IMR-90 (cell line): Measurements from ENCODE around the gene TSHZ1. TPM values are rescaled to one million over a fixed set of nuclear protein-coding genes. Genes with fewer than 3 reads are reported as not detected.

Experiments used
- ATAC-seq: fragments of 200-7000 bp; cut with Tn5 transposase; 2 replicates; pipeline ENCODE4 v1.9.1; 2020; ENCODE audit warnings: low read depth, mild to moderate bottlenecking, moderate library complexity
- BruUV-seq: library from RNA; stranded (reverse); fragments of 400-500 nt; replicated peaks from 2 replicates; lab custom pipeline; 2021; lab: Mats Ljungman, UMichigan
- CTCF ChIA-PET: fragments of 300-600 bp; formaldehyde crosslinking; extraction: SDS; loops from one replicate; lab custom pipeline; 2021; ENCODE audit warnings: antibody characterized with exemption; lab: Yijun Ruan, JAX
- POLR2A ChIA-PET: fragments of 300-600 bp; sonication (Branson Sonifier 250); formaldehyde crosslinking; loops from one replicate; lab custom pipeline; 2022; ENCODE audit warnings: antibody characterized with exemption; ENCODE audit not compliant: unreplicated experiment; lab: Charles Lee
- DNase-seq: peaks from one replicate; pipeline ENCODE4 v3.0.0; 2013
- H2AFZ ChIP-seq: replicated peaks from 2 replicates; pipeline ENCODE3; 2013; ENCODE audit warnings: low read length, mild to moderate bottlenecking; ENCODE audit not compliant: poor library complexity
- H2AK5ac ChIP-seq: 2 replicates; pipeline ENCODE4 v1.6.1; 2013; ENCODE audit warnings: low read depth, low read length, inconsistent platforms
- H2AK9ac ChIP-seq: replicated peaks from 2 replicates; pipeline ENCODE3; 2013; ENCODE audit warnings: mild to moderate bottlenecking, low read depth, low read length, moderate library complexity; ENCODE audit not compliant: poor library complexity
- H2BK120ac ChIP-seq: 2 replicates; pipeline ENCODE4 v1.6.1; 2013; ENCODE audit warnings: low read depth, low read length, inconsistent platforms
- H2BK15ac ChIP-seq: 3 replicates; pipeline ENCODE4 v1.6.1; 2013; ENCODE audit warnings: low read depth, low read length, inconsistent platforms
- H2BK20ac ChIP-seq: 2 replicates; pipeline ENCODE4 v1.6.1; 2013; ENCODE audit warnings: low read depth, mild to moderate bottlenecking, inconsistent platforms, low read length, moderate library complexity
- H2BK5ac ChIP-seq: 2 replicates; pipeline ENCODE4 v1.6.1; 2013; ENCODE audit warnings: mild to moderate bottlenecking, low read depth, low read length, inconsistent platforms; ENCODE audit not compliant: poor library complexity, severe bottlenecking
- H3K14ac ChIP-seq: replicated peaks from 2 replicates; pipeline ENCODE4 v1.6.1; 2013; ENCODE audit warnings: low read depth, low read length, inconsistent platforms
- H3K18ac ChIP-seq: 2 replicates; pipeline ENCODE4 v1.6.1; 2013; ENCODE audit warnings: low read depth, low read length, control low read depth
- H3K23ac ChIP-seq: 2 replicates; pipeline ENCODE4 v1.6.1; 2013; ENCODE audit warnings: low read depth, low read length, inconsistent platforms
- H3K27ac ChIP-seq: 2 replicates; pipeline ENCODE4 v1.5.1; 2013; ENCODE audit warnings: mild to moderate bottlenecking, control low read depth, low read length; ENCODE audit not compliant: insufficient read depth
- H3K27me3 ChIP-seq: 2 replicates; pipeline ENCODE4 v1.6.1; 2013; ENCODE audit warnings: low read length; ENCODE audit not compliant: control insufficient read depth, insufficient read depth
- H3K36me3 ChIP-seq: 2 replicates; pipeline ENCODE4 v1.6.1; 2013; ENCODE audit warnings: low read length, mixed read lengths; ENCODE audit not compliant: control insufficient read depth, insufficient read depth
- H3K4ac ChIP-seq: 2 replicates; pipeline ENCODE4 v1.6.1; 2013; ENCODE audit warnings: low read depth, low read length, inconsistent platforms
- H3K4me1 ChIP-seq: 2 replicates; pipeline ENCODE4 v1.6.1; 2013; ENCODE audit warnings: low read length, mixed read lengths; ENCODE audit not compliant: control insufficient read depth, insufficient read depth
- H3K4me2 ChIP-seq: 2 replicates; pipeline ENCODE4 v1.6.1; 2013; ENCODE audit warnings: low read depth, mild to moderate bottlenecking, control low read depth, low read length, moderate library complexity
- H3K4me3 ChIP-seq: 2 replicates; pipeline ENCODE4 v1.5.1; 2013; ENCODE audit warnings: low read depth, mild to moderate bottlenecking, control low read depth, low read length, moderate library complexity; ENCODE audit not compliant: insufficient read depth
- H3K56ac ChIP-seq: 2 replicates; pipeline ENCODE4 v1.6.1; 2013; ENCODE audit warnings: low read length, inconsistent platforms; ENCODE audit not compliant: insufficient read depth; ENCODE audit errors: extremely low read depth
- H3K79me1 ChIP-seq, 2 experiments: 2 replicates each; pipeline ENCODE4 v1.6.1; 2013; ENCODE audit warnings: low read length in 2 of 2, inconsistent platforms in 1 of 2, low read depth in 1 of 2
- H3K9ac ChIP-seq: 2 replicates; pipeline ENCODE4 v1.6.1; 2013; ENCODE audit warnings: low read depth, low read length, control low read depth
- H3K9me1 ChIP-seq: 2 replicates; pipeline ENCODE4 v1.6.1; 2013; ENCODE audit warnings: low read length, inconsistent platforms; ENCODE audit not compliant: insufficient read depth
- H3K9me3 ChIP-seq: 2 replicates; pipeline ENCODE4 v1.6.1; 2013; ENCODE audit warnings: low read length; ENCODE audit not compliant: control insufficient read depth, insufficient read depth
- H4K20me1 ChIP-seq: 2 replicates; pipeline ENCODE4 v1.6.1; 2013; ENCODE audit warnings: low read length, inconsistent platforms; ENCODE audit not compliant: insufficient read depth
- H4K5ac ChIP-seq: 2 replicates; pipeline ENCODE4 v1.6.1; 2013; ENCODE audit warnings: mild to moderate bottlenecking, low read depth, low read length, control low read depth
- H4K8ac ChIP-seq, 2 experiments: 2 replicates each; pipeline ENCODE4 v1.6.1; 2013; ENCODE audit warnings: low read depth in 2 of 2, low read length in 2 of 2, control low read depth in 1 of 2, inconsistent platforms in 1 of 2
- H4K91ac ChIP-seq: 2 replicates; pipeline ENCODE4 v1.6.1; 2013; ENCODE audit warnings: low read depth, low read length, inconsistent platforms; ENCODE audit not compliant: insufficient read depth
- MAZ ChIP-seq: IDR thresholded peaks from 2 replicates; pipeline ENCODE4 v1.6.1; 2012; ENCODE audit warnings: low read depth, mild to moderate bottlenecking, low read length, improper control_type of control experiment, moderate library complexity, borderline replicate concordance
- RAD21 ChIP-seq: IDR thresholded peaks from 2 replicates; pipeline ENCODE4 v1.6.1; 2012; ENCODE audit warnings: low read length, improper control_type of control experiment
- WGBS, 2 experiments: methylation state at CpG; one replicate each; pipeline versions ENCODE4 v1.1.5 to v1.1.7; 2013; ENCODE audit warnings: missing lambda C conversion rate in 2 of 2; ENCODE audit not compliant: insufficient read length in 1 of 2; ENCODE audit errors: extremely low coverage in 2 of 2; 5-methylcytosine and 5-hydroxymethylcytosine counted together
- dilution Hi-C: fragments of 300-500 bp; cut with HindIII; formaldehyde crosslinking; loops from one replicate; pipeline ENCODE4 v1.14.3; 2018; ENCODE audit warnings: low sequenced_read_pairs; ENCODE audit not compliant: unreplicated experiment
- in situ Hi-C: fragments of 300-500 bp; cut with MboI; formaldehyde crosslinking; loops from 3 replicates; pipeline ENCODE4 v1.14.3; 2019; ENCODE audit warnings: low sequenced_read_pairs, inconsistent platforms, mixed read lengths
- intact Hi-C: fragments of 100-400 bp; cut with micrococcal nuclease; formaldehyde crosslinking; loops from 2 replicates; pipeline ENCODE4 v1.10.0; 2022
- polyA plus RNA-seq, 3 experiments: library from polyadenylated mRNA; depleted of rRNA; stranded (reverse); fragments of >200 nt; gene quantifications; 2 replicates each; pipeline ENCODE4 v1.2.3, GENCODE V29; 2012; ENCODE audit warnings: low replicate concordance in 1 of 3
- total RNA-seq: library from RNA; depleted of rRNA; stranded (reverse); fragments of >200 nt; gene quantifications from 2 replicates; pipeline ENCODE4 v1.2.3, GENCODE V29; 2012
- TF ChIP-seq, protein P1 (sequence below): conservative IDR thresholded peaks from 2 replicates; pipeline ENCODE4 v1.5.1; 2012; ENCODE audit warnings: mild to moderate bottlenecking, low read depth, low read length, improper control_type of control experiment
- TF ChIP-seq, protein P2 (sequence below): fragments of 150-350 bp; IDR thresholded peaks from 2 replicates; pipeline ENCODE4 v1.6.1; 2017; ENCODE audit warnings: mild to moderate bottlenecking, antibody characterized with exemption, low read length, low read depth

Gene TSHZ1
- total and polyA plus RNA-seq, 2 of the 4 experiments (the other 2 are of a cell fraction): 7.1 to 10.0 TPM

DNA sequence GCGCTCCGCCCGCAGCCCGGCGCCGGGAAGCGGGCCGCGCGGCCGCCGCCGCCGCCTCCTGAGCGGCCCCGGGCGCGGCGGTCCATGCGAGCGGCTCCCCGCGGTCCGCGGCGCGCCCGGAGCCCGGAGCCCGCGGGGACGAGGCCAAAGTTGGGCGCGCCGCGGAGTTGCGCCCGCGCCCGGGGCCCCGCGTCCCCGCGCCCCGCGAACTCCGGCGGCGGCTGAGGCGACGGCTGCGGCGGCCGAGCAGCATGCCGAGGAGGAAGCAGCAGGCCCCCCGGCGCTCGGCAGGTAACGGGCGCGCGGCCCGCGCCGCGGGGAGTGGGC lies 992 bp downstream of the TSHZ1 start:
- H2BK15ac ChIP-seq: no peak overlapping the region
- H3K56ac ChIP-seq: no peak overlapping the region
- no peaks in the 10 kb centered on the region for H3K27me3 ChIP-seq
- ChIA-PET CTCF (no interaction called here), POLR2A (no interaction called here)
- no TSS peak for BruUV-seq
- no peak overlapping the region for H2BK120ac ChIP-seq
- no peak overlapping the region for H4K5ac ChIP-seq
- peak overlapping the region; percentile 22 for H2AK9ac ChIP-seq
- H3K9ac ChIP-seq: peak overlapping the region; percentile 52; the same call in 1 of the 2 replicates
- no peak overlapping the region for H3K18ac ChIP-seq
- H2BK5ac ChIP-seq: peak overlapping the region; percentile 56
- H4K8ac ChIP-seq: no peak overlapping the region
- intact Hi-C loops (loop anchor here (2.0 to 5.0 kb wide), 3 partner anchors 71 to 427 kb away; no protein-coding TSS in a partner anchor), in situ Hi-C loops (loop anchor here (25.0 kb wide), 1 partner anchor 1151 kb away; no protein-coding TSS in a partner anchor), dilution Hi-C loops (no loop called here)
- 0% methylated on average over 31 of the region's 66 CpGs; no CpG with 5 or more reads in 1 of the 2 experiments for WGBS, 2 experiments
- ATAC-seq: no peak
- no peak for DNase-seq
- peak overlapping the region; percentile 44 for H3K27ac ChIP-seq
- H3K4me1 ChIP-seq: peaks cover 11% of the 10 kb centered on the region
- H2AFZ ChIP-seq: peak overlapping the region; percentile 85
- no peak overlapping the region for H3K23ac ChIP-seq
- H3K79me1 ChIP-seq: peaks cover 24 to 42% of the 10 kb centered on the region in 2 experiments
- H3K4me3 ChIP-seq: peak overlapping the region; percentile 93
- peak overlapping the region; percentile 92; the same call in 1 of the 2 replicates for H3K4me2 ChIP-seq
- TF ChIP-seq, protein P1, sequence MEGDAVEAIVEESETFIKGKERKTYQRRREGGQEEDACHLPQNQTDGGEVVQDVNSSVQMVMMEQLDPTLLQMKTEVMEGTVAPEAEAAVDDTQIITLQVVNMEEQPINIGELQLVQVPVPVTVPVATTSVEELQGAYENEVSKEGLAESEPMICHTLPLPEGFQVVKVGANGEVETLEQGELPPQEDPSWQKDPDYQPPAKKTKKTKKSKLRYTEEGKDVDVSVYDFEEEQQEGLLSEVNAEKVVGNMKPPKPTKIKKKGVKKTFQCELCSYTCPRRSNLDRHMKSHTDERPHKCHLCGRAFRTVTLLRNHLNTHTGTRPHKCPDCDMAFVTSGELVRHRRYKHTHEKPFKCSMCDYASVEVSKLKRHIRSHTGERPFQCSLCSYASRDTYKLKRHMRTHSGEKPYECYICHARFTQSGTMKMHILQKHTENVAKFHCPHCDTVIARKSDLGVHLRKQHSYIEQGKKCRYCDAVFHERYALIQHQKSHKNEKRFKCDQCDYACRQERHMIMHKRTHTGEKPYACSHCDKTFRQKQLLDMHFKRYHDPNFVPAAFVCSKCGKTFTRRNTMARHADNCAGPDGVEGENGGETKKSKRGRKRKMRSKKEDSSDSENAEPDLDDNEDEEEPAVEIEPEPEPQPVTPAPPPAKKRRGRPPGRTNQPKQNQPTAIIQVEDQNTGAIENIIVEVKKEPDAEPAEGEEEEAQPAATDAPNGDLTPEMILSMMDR: no peak
- TF ChIP-seq, protein P2, sequence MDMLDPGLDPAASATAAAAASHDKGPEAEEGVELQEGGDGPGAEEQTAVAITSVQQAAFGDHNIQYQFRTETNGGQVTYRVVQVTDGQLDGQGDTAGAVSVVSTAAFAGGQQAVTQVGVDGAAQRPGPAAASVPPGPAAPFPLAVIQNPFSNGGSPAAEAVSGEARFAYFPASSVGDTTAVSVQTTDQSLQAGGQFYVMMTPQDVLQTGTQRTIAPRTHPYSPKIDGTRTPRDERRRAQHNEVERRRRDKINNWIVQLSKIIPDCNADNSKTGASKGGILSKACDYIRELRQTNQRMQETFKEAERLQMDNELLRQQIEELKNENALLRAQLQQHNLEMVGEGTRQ: no peak
- no peak for TF ChIP-seq RAD21
- no peak for TF ChIP-seq MAZ
- no peaks in the 10 kb centered on the region for H3K9me3 ChIP-seq
- 0 out of 2 replicates have a peak, but pooled peaks cover 1% of the 10 kb centered on the region for H3K9me1 ChIP-seq
- no peak overlapping the region for H2BK20ac ChIP-seq
- H3K4ac ChIP-seq: no peak overlapping the region
- no peak overlapping the region for H4K91ac ChIP-seq
- H4K20me1 ChIP-seq: peaks cover 4% of the 10 kb centered on the region; the same call in 1 of the 2 replicates
- H3K36me3 ChIP-seq: no peaks in the 10 kb centered on the region
- no peak overlapping the region for H2AK5ac ChIP-seq
- H3K14ac ChIP-seq: no peak overlapping the region
